Measurements from ENCODE around the gene TAC1.

TAC1 gene

GRCh38 chr7:97731736-97732564 is at the start of gene TAC1:
Gene TAC1, plus strand, starts transcription at chr7:97732086. Its CDS starts 527 bp downstream, at chr7:97732613.
- H3K9me3 ChIP-seq (ENCODE audit: control insufficient read depth in 2 of 2, low read length in 2 of 2) = no peaks in the 10 kb centered on the region
- peaks cover 22 to 32% of the 10 kb centered on the region in 2 donors for H3K27me3 ChIP-seq (ENCODE audit: control insufficient read depth in 2 of 2, insufficient read depth in 2 of 2, low read length in 2 of 2)
- no peak within 1 kb of the TSS for H3K9ac ChIP-seq (ENCODE audit: low read depth in 1 of 2, low read length in 2 of 2)
- no peak within 1 kb of the TSS for H3K27ac ChIP-seq (ENCODE audit: low read depth in 2 of 2, low read length in 2 of 2)
- no peaks in the 10 kb centered on the region for H3K4me1 ChIP-seq (ENCODE audit: control insufficient read depth in 2 of 2, insufficient read depth in 2 of 2, low read length in 2 of 2)
- no peaks in the 10 kb centered on the region for H3K36me3 ChIP-seq (ENCODE audit: control insufficient read depth in 2 of 2, insufficient read depth in 2 of 2, low read length in 2 of 2)
- peak within 1 kb of the TSS in 1 of 2 donors; percentile 35 for H3K4me3 ChIP-seq (ENCODE audit: low read length in 2 of 2)

GRCh38 chr7:97685952-97686351 is 45.9 kb upstream of the TAC1 start:
- H3K9ac ChIP-seq (ENCODE audit: low read depth in 1 of 2, low read length in 2 of 2) = no peak overlapping the region
- no peaks in the 10 kb centered on the region for H3K27me3 ChIP-seq (ENCODE audit: control insufficient read depth in 2 of 2, insufficient read depth in 2 of 2, low read length in 2 of 2)
- no peak overlapping the region for H3K4me3 ChIP-seq (ENCODE audit: low read length in 2 of 2)
- no peaks in the 10 kb centered on the region for H3K4me1 ChIP-seq (ENCODE audit: control insufficient read depth in 2 of 2, insufficient read depth in 2 of 2, low read length in 2 of 2)
- H3K27ac ChIP-seq (ENCODE audit: low read depth in 2 of 2, low read length in 2 of 2) = no peak overlapping the region
- H3K36me3 ChIP-seq (ENCODE audit: control insufficient read depth in 2 of 2, insufficient read depth in 2 of 2, low read length in 2 of 2) = no peaks in the 10 kb centered on the region
- no peaks in the 10 kb centered on the region for H3K9me3 ChIP-seq (ENCODE audit: control insufficient read depth in 2 of 2, low read length in 2 of 2)

GRCh38 chr7:97693586-97693985 is 38.3 kb upstream of the TAC1 start:
- no peaks in the 10 kb centered on the region for H3K27me3 ChIP-seq (ENCODE audit: control insufficient read depth in 2 of 2, insufficient read depth in 2 of 2, low read length in 2 of 2)

GRCh38 chr7:97694355-97694754 is 37.5 kb upstream of the TAC1 start:
- Histone ChIP-seq H3K4me3 (ENCODE audit: low read length in 2 of 2) (no peak overlapping the region), H3K36me3 (ENCODE audit: control insufficient read depth in 2 of 2, insufficient read depth in 2 of 2, low read length in 2 of 2) (no peaks in the 10 kb centered on the region), H3K9me3 (ENCODE audit: control insufficient read depth in 2 of 2, low read length in 2 of 2) (no peaks in the 10 kb centered on the region), H3K9ac (ENCODE audit: low read depth in 1 of 2, low read length in 2 of 2) (no peak overlapping the region), H3K4me1 (ENCODE audit: control insufficient read depth in 2 of 2, insufficient read depth in 2 of 2, low read length in 2 of 2) (no peaks in the 10 kb centered on the region), H3K27ac (ENCODE audit: low read depth in 2 of 2, low read length in 2 of 2) (no peak overlapping the region), H3K27me3 (ENCODE audit: control insufficient read depth in 2 of 2, insufficient read depth in 2 of 2, low read length in 2 of 2) (no peaks in the 10 kb centered on the region)

More at GRCh38 chr7:97693586-97693985, 38.3 kb upstream of the TAC1 start:
- H3K27ac ChIP-seq (ENCODE audit: low read depth in 2 of 2, low read length in 2 of 2) = no peak overlapping the region
- H3K9me3 ChIP-seq (ENCODE audit: control insufficient read depth in 2 of 2, low read length in 2 of 2) = no peaks in the 10 kb centered on the region
- no peaks in the 10 kb centered on the region for H3K4me1 ChIP-seq (ENCODE audit: control insufficient read depth in 2 of 2, insufficient read depth in 2 of 2, low read length in 2 of 2)
- H3K4me3 ChIP-seq (ENCODE audit: low read length in 2 of 2) = no peak overlapping the region
- H3K9ac ChIP-seq (ENCODE audit: low read depth in 1 of 2, low read length in 2 of 2) = no peak overlapping the region
- no peaks in the 10 kb centered on the region for H3K36me3 ChIP-seq (ENCODE audit: control insufficient read depth in 2 of 2, insufficient read depth in 2 of 2, low read length in 2 of 2)

GRCh38 chr7:97697396-97697795 is 34.5 kb upstream of the TAC1 start:
- Histone ChIP-seq H3K36me3 (ENCODE audit: control insufficient read depth in 2 of 2, insufficient read depth in 2 of 2, low read length in 2 of 2) (no peaks in the 10 kb centered on the region), H3K9ac (ENCODE audit: low read depth in 1 of 2, low read length in 2 of 2) (no peak overlapping the region), H3K27me3 (ENCODE audit: control insufficient read depth in 2 of 2, insufficient read depth in 2 of 2, low read length in 2 of 2) (no peaks in the 10 kb centered on the region), H3K4me3 (ENCODE audit: low read length in 2 of 2) (no peak overlapping the region), H3K9me3 (ENCODE audit: control insufficient read depth in 2 of 2, low read length in 2 of 2) (no peaks in the 10 kb centered on the region), H3K4me1 (ENCODE audit: control insufficient read depth in 2 of 2, insufficient read depth in 2 of 2, low read length in 2 of 2) (no peaks in the 10 kb centered on the region), H3K27ac (ENCODE audit: low read depth in 2 of 2, low read length in 2 of 2) (no peak overlapping the region)

- Histone ChIP-seq H3K9me3 (ENCODE audit: control insufficient read depth in 2 of 2, low read length in 2 of 2) (no peaks in the 10 kb centered on the region), H3K4me3 (ENCODE audit: low read length in 2 of 2) (no peak overlapping the region), H3K27ac (ENCODE audit: low read depth in 2 of 2, low read length in 2 of 2) (no peak overlapping the region), H3K9ac (ENCODE audit: low read depth in 1 of 2, low read length in 2 of 2) (no peak overlapping the region), H3K36me3 (ENCODE audit: control insufficient read depth in 2 of 2, insufficient read depth in 2 of 2, low read length in 2 of 2) (no peaks in the 10 kb centered on the region), H3K27me3 (ENCODE audit: control insufficient read depth in 2 of 2, insufficient read depth in 2 of 2, low read length in 2 of 2) (no peaks in the 10 kb centered on the region), H3K4me1 (ENCODE audit: control insufficient read depth in 2 of 2, insufficient read depth in 2 of 2, low read length in 2 of 2) (no peaks in the 10 kb centered on the region)
Observed at GRCh38 chr7:97722386-97722785, 9.5 kb upstream of the TAC1 start.

- Histone ChIP-seq H3K27ac (ENCODE audit: low read depth in 2 of 2, low read length in 2 of 2) (no peak overlapping the region), H3K4me1 (ENCODE audit: control insufficient read depth in 2 of 2, insufficient read depth in 2 of 2, low read length in 2 of 2) (no peaks in the 10 kb centered on the region), H3K27me3 (ENCODE audit: control insufficient read depth in 2 of 2, insufficient read depth in 2 of 2, low read length in 2 of 2) (peaks cover 22 to 32% of the 10 kb centered on the region in 2 donors), H3K9me3 (ENCODE audit: control insufficient read depth in 2 of 2, low read length in 2 of 2) (no peaks in the 10 kb centered on the region), H3K36me3 (ENCODE audit: control insufficient read depth in 2 of 2, insufficient read depth in 2 of 2, low read length in 2 of 2) (no peaks in the 10 kb centered on the region), H3K9ac (ENCODE audit: low read depth in 1 of 2, low read length in 2 of 2) (no peak overlapping the region), H3K4me3 (ENCODE audit: low read length in 2 of 2) (peak overlapping the region in 1 of 2 donors; percentile 9)
Observed at GRCh38 chr7:97732565-97733275, 834 bp downstream of the TAC1 start.

GRCh38 chr7:97733276-97734161 is 1.6 kb downstream of the TAC1 start:
- Histone ChIP-seq H3K4me1 (ENCODE audit: control insufficient read depth in 2 of 2, insufficient read depth in 2 of 2, low read length in 2 of 2) (no peaks in the 10 kb centered on the region), H3K4me3 (ENCODE audit: low read length in 2 of 2) (peak overlapping the region in 1 of 2 donors; percentile 19), H3K36me3 (ENCODE audit: control insufficient read depth in 2 of 2, insufficient read depth in 2 of 2, low read length in 2 of 2) (no peaks in the 10 kb centered on the region), H3K27me3 (ENCODE audit: control insufficient read depth in 2 of 2, insufficient read depth in 2 of 2, low read length in 2 of 2) (peaks cover 22 to 36% of the 10 kb centered on the region in 2 donors), H3K27ac (ENCODE audit: low read depth in 2 of 2, low read length in 2 of 2) (no peak overlapping the region), H3K9ac (ENCODE audit: low read depth in 1 of 2, low read length in 2 of 2) (no peak overlapping the region), H3K9me3 (ENCODE audit: control insufficient read depth in 2 of 2, low read length in 2 of 2) (no peaks in the 10 kb centered on the region)

GRCh38 chr7:97734255-97734654 is 2.4 kb downstream of the TAC1 start:
- peaks cover 22 to 36% of the 10 kb centered on the region in 2 donors for H3K27me3 ChIP-seq (ENCODE audit: control insufficient read depth in 2 of 2, insufficient read depth in 2 of 2, low read length in 2 of 2)
- H3K9ac ChIP-seq (ENCODE audit: low read depth in 1 of 2, low read length in 2 of 2) = no peak overlapping the region
- no peaks in the 10 kb centered on the region for H3K36me3 ChIP-seq (ENCODE audit: control insufficient read depth in 2 of 2, insufficient read depth in 2 of 2, low read length in 2 of 2)
- no peak overlapping the region for H3K27ac ChIP-seq (ENCODE audit: low read depth in 2 of 2, low read length in 2 of 2)
- no peaks in the 10 kb centered on the region for H3K4me1 ChIP-seq (ENCODE audit: control insufficient read depth in 2 of 2, insufficient read depth in 2 of 2, low read length in 2 of 2)
- no peaks in the 10 kb centered on the region for H3K9me3 ChIP-seq (ENCODE audit: control insufficient read depth in 2 of 2, low read length in 2 of 2)
- no peak overlapping the region for H3K4me3 ChIP-seq (ENCODE audit: low read length in 2 of 2)

Measured in mucosa of rectum (tissue), 2 donors.